Vagina (tissue), 2 donors: ENCODE measurements around the gene SEPTIN2. TPM values are rescaled to one million over a fixed set of nuclear protein-coding genes. Genes with fewer than 3 reads are reported as not detected.

Experiments used
- DNase-seq, 2 donors: peaks; one replicate each; pipeline ENCODE4 v3.0.0-alpha.2; 2017; ENCODE audit errors: extremely low spot score in 2 of 2
- H3K27ac ChIP-seq: fragments of 200-600 bp; sonication (generic); one replicate; pipeline ENCODE4 v1.5.1; 2019
- H3K27me3 ChIP-seq: fragments of 200-600 bp; sonication (generic); one replicate; pipeline ENCODE4 v1.5.1; 2019
- H3K36me3 ChIP-seq, 2 donors: fragments of 200-600 bp; sonication (generic); one replicate each; pipeline ENCODE4 v1.5.1; 2017 to 2019
- H3K4me1 ChIP-seq: fragments of 200-600 bp; sonication (generic); one replicate; pipeline ENCODE4 v1.5.1; 2019
- H3K4me3 ChIP-seq, 2 donors: fragments of 200-600 bp; sonication (generic); 1 replicate in 1 of 2; 2 replicates in 1 of 2; pipeline ENCODE4 v1.5.1; 2016 to 2019
- H3K9me3 ChIP-seq: fragments of 200-600 bp; sonication (generic); one replicate; pipeline ENCODE4 v1.5.1; 2019
- POLR2A ChIP-seq, 2 donors: fragments of 450-650 bp; IDR thresholded peaks; one replicate each; pipeline ENCODE4 v1.6.1; 2017; ENCODE audit warnings: antibody characterized with exemption in 2 of 2, mild to moderate bottlenecking in 2 of 2, moderate library complexity in 2 of 2
- POLR2AphosphoS5 ChIP-seq, 2 donors: sonication (generic); formaldehyde crosslinking; IDR thresholded peaks; one replicate each; pipeline ENCODE4 v1.9.0; 2017; ENCODE audit warnings: antibody characterized with exemption in 2 of 2, mild to moderate bottlenecking in 2 of 2, low read depth in 1 of 2; ENCODE audit not compliant: insufficient read depth in 1 of 2
- intact Hi-C: fragments of 100-400 bp; cut with DNase I; formaldehyde crosslinking; loops from one replicate; pipeline ENCODE4 v1.15.1; 2023
- total RNA-seq: library from RNA; depleted of rRNA; stranded (reverse); fragments of >200 nt; gene quantifications from one replicate; pipeline ENCODE4 v1.2.3, GENCODE V29; 2016
- TF ChIP-seq, protein P1 (sequence below), 3 experiments: fragments of 450-650 bp in 2 of 3; fragments of 200-600 bp in 1 of 3; sonication (generic) in 1 of 3; IDR thresholded peaks; one replicate each; pipeline ENCODE4 v1.5.1; 2017 to 2019; ENCODE audit warnings: antibody characterized with exemption in 3 of 3, mild to moderate bottlenecking in 2 of 3, moderate library complexity in 2 of 3

The SEPTIN2 gene
- total RNA-seq, 1 donor from 2014 or later = 198 TPM

DNA sequence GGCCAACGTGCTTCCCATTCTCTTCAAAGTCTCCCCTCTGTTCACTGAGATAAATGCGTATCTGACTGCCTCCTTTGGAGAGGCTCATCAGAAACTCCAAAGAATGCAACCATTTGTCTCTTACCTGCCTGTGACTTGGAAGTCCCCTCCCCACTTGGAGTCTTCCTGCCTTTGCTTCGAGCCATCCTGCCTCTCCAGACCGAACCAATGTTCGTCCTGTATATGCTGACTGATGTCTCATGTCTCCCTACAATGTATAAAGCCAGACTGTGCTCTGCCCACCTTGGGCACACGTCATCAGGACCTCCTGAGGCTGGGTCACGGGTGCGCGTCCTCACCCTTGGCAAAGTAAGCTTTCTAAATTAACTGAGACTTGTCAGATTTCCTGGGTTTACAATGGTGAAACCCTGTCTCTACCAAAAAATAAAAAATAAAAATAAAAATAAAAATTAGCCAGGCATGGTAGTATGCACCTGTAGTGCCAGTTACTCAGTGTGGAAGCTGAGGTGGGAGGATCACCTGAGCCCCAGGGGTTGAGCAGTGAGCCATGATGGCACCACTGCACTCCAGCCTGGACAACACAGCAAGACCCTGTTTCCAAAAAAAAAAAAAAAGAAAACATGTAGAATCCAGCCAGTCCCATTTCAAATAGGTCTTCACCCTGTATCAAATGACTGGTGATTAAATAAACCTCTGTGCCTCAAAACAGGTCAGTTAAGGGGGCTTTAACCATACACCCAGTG lies 29.2 kb upstream of the SEPTIN2 start:
- Histone ChIP-seq H3K4me1 (peaks cover 15% of the 10 kb centered on the region), H3K36me3 (no peaks in the 10 kb centered on the region), H3K9me3 (no peaks in the 10 kb centered on the region), H3K4me3 (no peak overlapping the region), H3K27ac (no peak overlapping the region), H3K27me3 (no peaks in the 10 kb centered on the region)
- TF ChIP-seq POLR2AphosphoS5 (IDR thresholded peaks at IDR 0.05; ENCODE audit: insufficient read depth in 1 of 2, low read depth in 1 of 2) (no peak), POLR2A (IDR thresholded peaks at IDR 0.05) (no peak)
- TF ChIP-seq, protein P1, sequence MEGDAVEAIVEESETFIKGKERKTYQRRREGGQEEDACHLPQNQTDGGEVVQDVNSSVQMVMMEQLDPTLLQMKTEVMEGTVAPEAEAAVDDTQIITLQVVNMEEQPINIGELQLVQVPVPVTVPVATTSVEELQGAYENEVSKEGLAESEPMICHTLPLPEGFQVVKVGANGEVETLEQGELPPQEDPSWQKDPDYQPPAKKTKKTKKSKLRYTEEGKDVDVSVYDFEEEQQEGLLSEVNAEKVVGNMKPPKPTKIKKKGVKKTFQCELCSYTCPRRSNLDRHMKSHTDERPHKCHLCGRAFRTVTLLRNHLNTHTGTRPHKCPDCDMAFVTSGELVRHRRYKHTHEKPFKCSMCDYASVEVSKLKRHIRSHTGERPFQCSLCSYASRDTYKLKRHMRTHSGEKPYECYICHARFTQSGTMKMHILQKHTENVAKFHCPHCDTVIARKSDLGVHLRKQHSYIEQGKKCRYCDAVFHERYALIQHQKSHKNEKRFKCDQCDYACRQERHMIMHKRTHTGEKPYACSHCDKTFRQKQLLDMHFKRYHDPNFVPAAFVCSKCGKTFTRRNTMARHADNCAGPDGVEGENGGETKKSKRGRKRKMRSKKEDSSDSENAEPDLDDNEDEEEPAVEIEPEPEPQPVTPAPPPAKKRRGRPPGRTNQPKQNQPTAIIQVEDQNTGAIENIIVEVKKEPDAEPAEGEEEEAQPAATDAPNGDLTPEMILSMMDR (IDR thresholded peaks at IDR 0.05) = no peak
- intact Hi-C loops = loop anchor here (5.0 kb wide), 1 partner anchor 109 kb away; no protein-coding TSS in a partner anchor
- DNase-seq = no peak

DNA sequence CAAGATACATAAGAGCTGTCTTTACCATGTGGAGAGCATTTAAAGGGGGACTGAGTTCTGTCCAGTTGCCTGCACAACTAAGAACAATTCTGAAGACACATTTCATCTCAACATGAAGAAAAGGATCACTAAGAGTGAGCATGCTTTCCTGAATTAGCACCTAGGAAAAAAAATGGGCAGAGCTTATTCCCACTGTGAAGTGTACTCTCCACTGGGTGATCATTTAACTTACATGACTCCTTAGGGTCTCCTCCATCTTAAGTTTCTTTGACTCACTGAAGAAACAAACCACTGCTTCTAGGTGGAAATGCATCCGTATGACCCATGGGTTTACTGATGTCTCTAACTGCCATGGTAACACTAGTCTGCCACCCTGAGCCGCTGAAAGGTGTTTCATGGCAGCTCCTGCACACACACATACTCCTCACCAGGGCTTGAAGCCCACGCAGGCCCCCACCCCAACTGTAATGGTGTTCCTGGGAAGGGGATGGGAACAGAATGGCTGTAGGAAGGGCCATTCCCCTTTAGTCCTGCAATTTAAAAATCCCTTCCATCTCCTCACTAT lies 27.3 kb upstream of the SEPTIN2 start:
- Histone ChIP-seq H3K9me3 (no peaks in the 10 kb centered on the region), H3K27me3 (no peaks in the 10 kb centered on the region), H3K27ac (no peak overlapping the region), H3K36me3 (no peaks in the 10 kb centered on the region), H3K4me1 (peaks cover 17% of the 10 kb centered on the region), H3K4me3 (no peak overlapping the region)
- DNase-seq = no peak
- TF ChIP-seq, protein P1 (IDR thresholded peaks at IDR 0.05) = no peak
- TF ChIP-seq POLR2AphosphoS5 (IDR thresholded peaks at IDR 0.05; ENCODE audit: insufficient read depth in 1 of 2, low read depth in 1 of 2) (no peak), POLR2A (IDR thresholded peaks at IDR 0.05) (no peak)
- intact Hi-C loops = loop anchor here (5.0 kb wide), 1 partner anchor 111 kb away; no protein-coding TSS in a partner anchor

DNA sequence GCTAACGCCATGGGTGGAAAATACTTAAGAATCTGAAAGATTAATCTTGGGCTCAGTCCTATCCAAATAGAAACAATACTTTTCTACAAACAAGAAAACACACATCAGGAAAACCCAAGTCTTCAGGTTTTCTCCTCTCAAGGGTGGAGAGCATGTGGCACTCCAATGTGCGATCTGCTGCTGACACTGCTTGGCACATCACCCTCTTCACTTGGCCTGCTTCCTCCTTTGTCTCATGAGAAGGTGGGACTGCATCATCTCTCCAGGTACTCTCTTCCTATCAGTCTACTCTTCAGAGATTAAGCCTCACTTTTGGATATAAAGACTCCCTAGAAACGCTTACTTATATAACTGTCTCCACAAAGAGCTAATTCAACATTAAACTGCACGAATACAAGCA lies 26.7 kb upstream of the SEPTIN2 start:
- no peak for DNase-seq
- no peaks in the 10 kb centered on the region for H3K27me3 ChIP-seq
- H3K4me1 ChIP-seq = peaks cover 24% of the 10 kb centered on the region
- no peaks in the 10 kb centered on the region for H3K36me3 ChIP-seq
- no peak overlapping the region for H3K27ac ChIP-seq
- intact Hi-C loops = loop anchor here (5.0 kb wide), 1 partner anchor 112 kb away; no protein-coding TSS in a partner anchor
- no peaks in the 10 kb centered on the region for H3K9me3 ChIP-seq
- H3K4me3 ChIP-seq = no peak overlapping the region
- TF ChIP-seq POLR2A (IDR thresholded peaks at IDR 0.05) (no peak), POLR2AphosphoS5 (IDR thresholded peaks at IDR 0.05; ENCODE audit: insufficient read depth in 1 of 2, low read depth in 1 of 2) (no peak)
- TF ChIP-seq, protein P1 (IDR thresholded peaks at IDR 0.05) = no peak

DNA sequence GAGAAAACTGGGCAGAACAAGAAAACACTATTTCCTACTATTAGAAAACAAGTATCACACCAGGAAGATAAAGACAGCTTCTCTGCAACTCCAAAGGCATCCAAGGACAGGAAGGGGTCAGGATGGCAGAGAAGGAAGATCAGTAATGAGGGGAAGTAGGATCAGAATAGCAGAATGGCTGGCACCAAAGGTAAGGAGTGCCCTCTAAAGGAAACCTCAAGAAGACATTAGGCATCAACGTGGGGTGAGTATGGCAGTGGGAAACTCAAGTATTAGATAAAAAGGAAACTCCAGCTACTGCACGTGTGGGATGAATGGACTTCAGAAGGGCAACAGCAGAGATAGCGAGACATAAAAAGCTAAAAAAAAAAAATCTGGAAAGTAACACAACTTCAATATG lies 26.1 kb upstream of the SEPTIN2 start:
- H3K27ac ChIP-seq = no peak overlapping the region
- H3K36me3 ChIP-seq = no peaks in the 10 kb centered on the region
- no peaks in the 10 kb centered on the region for H3K27me3 ChIP-seq
- no peak overlapping the region for H3K4me3 ChIP-seq
- DNase-seq = no peak
- no peaks in the 10 kb centered on the region for H3K9me3 ChIP-seq
- intact Hi-C loops = loop anchor here (5.0 kb wide), 1 partner anchor 112 kb away; no protein-coding TSS in a partner anchor
- peaks cover 29% of the 10 kb centered on the region for H3K4me1 ChIP-seq
- no peak for TF ChIP-seq POLR2A (IDR thresholded peaks at IDR 0.05)
- TF ChIP-seq, protein P1 (IDR thresholded peaks at IDR 0.05) = no peak
- no peak for TF ChIP-seq POLR2AphosphoS5 (IDR thresholded peaks at IDR 0.05; ENCODE audit: insufficient read depth in 1 of 2, low read depth in 1 of 2)

DNA sequence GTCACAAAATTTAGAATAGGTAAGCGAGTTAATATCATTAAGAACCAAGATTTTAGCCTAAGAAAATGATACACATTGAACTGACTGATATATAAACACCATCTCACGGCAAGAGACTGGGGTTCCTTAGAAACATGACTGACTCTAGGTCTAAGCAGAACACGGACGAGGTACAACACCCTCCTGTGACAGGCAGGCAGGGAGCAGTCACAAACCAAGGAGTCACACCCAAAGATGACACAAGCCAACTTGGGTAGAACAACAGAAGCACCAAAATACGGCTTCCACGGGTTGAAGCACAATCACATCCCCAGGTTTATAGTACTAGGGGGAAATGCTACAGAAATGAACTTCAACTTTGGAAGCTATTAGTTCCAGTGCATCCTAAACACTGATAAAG lies 24.6 kb upstream of the SEPTIN2 start:
- no peak for DNase-seq
- Histone ChIP-seq H3K9me3 (no peaks in the 10 kb centered on the region), H3K27ac (no peak overlapping the region), H3K4me1 (peaks cover 29% of the 10 kb centered on the region), H3K27me3 (no peaks in the 10 kb centered on the region), H3K4me3 (no peak overlapping the region), H3K36me3 (no peaks in the 10 kb centered on the region)
- no peak for TF ChIP-seq POLR2AphosphoS5 (IDR thresholded peaks at IDR 0.05; ENCODE audit: insufficient read depth in 1 of 2, low read depth in 1 of 2)
- TF ChIP-seq, protein P1 (IDR thresholded peaks at IDR 0.05) = no peak
- no peak for TF ChIP-seq POLR2A (IDR thresholded peaks at IDR 0.05)
- intact Hi-C loops = no loop called here
